Prostate gland (tissue), 2 donors: Measurements from ENCODE around the gene MT1F. TPM values are rescaled to one million over a fixed set of nuclear protein-coding genes. Genes with fewer than 3 reads are reported as not detected.

ENCODE experiments used
- DNase-seq: peaks from one replicate; pipeline ENCODE4 v3.0.0-alpha.2; 2019; ENCODE audit warnings: low spot score
- H3K27ac ChIP-seq, 2 donors: fragments of 200-600 bp; sonication (generic); 2 replicates each; pipeline ENCODE4 v1.5.1; 2017 to 2019
- H3K27me3 ChIP-seq: fragments of 200-600 bp; sonication (generic); replicated peaks from 2 replicates; pipeline ENCODE4 v1.5.1; 2019; ENCODE audit not compliant: insufficient read depth
- H3K36me3 ChIP-seq, 2 donors: fragments of 200-600 bp; sonication (generic); 1 replicate in 1 of 2; 2 replicates in 1 of 2; pipeline versions ENCODE4 v1.5.1 to v1.8.1; 2017 to 2019
- H3K4me1 ChIP-seq: fragments of 200-600 bp; sonication (generic); replicated peaks from 2 replicates; pipeline ENCODE4 v1.5.1; 2019
- H3K4me3 ChIP-seq, 2 donors: fragments of 200-600 bp; sonication (generic); 2 replicates each; pipeline ENCODE4 v1.5.1; 2017 to 2019
- H3K9me3 ChIP-seq: fragments of 200-600 bp; sonication (generic); 2 replicates; pipeline ENCODE4 v1.5.1; 2017
- POLR2A ChIP-seq: fragments of 450-650 bp; IDR thresholded peaks from one replicate; pipeline ENCODE4 v1.6.1; 2016; ENCODE audit warnings: antibody characterized with exemption, mild to moderate bottlenecking
- POLR2AphosphoS5 ChIP-seq: sonication (generic); formaldehyde crosslinking; IDR thresholded peaks from one replicate; pipeline ENCODE4 v1.6.1; 2017; ENCODE audit warnings: antibody characterized with exemption
- WGBS: methylation state at CpG from one replicate; pipeline ENCODE4 v1.1.5; 2018; 5-methylcytosine and 5-hydroxymethylcytosine counted together
- intact Hi-C: fragments of 100-400 bp; cut with DNase I; formaldehyde crosslinking; loops from one replicate; pipeline ENCODE4 v1.14.2; 2022
- total RNA-seq, 2 donors: library from RNA; depleted of rRNA; stranded (reverse); fragments of >200 nt; gene quantifications; one replicate each; pipeline ENCODE4 v1.1.0, GENCODE V29; 2016
- TF ChIP-seq, protein P1 (sequence below), 4 experiments: fragments of 200-600 bp in 2 of 4; fragments of 450-650 bp in 2 of 4; sonication (generic) in 2 of 4; IDR thresholded peaks; 1 replicate in 3 of 4; 2 replicates in 1 of 4; pipeline ENCODE4 v1.5.1; 2016 to 2019; ENCODE audit warnings: antibody characterized with exemption in 4 of 4, mild to moderate bottlenecking in 2 of 4, moderate library complexity in 2 of 4

MT1F gene
- total RNA-seq, 2 donors from 2014 or later = 18.5 to 37.3 TPM

DNA sequence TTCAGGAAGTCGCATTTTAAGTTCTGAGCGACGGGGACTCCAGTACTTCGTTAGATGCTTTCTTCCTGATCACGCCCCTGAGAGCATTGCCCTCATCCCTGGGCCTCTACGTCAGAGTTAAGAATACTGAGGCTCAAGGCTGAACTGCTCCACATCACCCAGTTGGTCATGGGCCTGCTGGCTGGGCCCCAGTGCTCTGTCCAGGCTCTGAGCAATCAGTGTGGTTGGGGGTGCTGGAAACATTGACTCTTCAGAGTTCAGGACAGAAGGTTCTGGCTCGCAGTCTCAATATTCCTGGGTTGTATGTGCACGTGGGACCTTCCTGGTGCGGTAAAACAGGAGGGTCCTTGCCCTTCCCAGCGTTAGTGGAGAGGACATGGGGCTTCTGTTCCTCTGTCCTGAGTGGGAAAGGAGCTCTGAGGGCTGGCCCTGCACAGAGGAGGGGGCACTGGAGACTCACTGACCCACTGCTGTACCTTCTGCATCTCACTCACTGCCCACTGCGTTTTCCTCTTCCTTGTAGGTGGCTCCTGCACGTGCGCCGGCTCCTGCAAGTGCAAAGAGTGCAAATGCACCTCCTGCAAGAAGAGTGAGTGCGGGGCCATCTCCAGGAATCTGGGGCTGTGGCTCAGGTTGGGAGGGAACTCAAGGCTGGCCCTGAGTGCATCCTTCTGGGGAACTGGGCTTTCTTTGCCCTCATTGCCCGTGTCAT, 31.7 kb upstream of the MT1F start:
- H3K4me1 ChIP-seq = no peaks in the 10 kb centered on the region
- peak overlapping the region; percentile 31 to 54 for H3K4me3 ChIP-seq
- peak; percentile 16 for TF ChIP-seq POLR2AphosphoS5
- no peak for TF ChIP-seq POLR2A
- TF ChIP-seq, protein P1, sequence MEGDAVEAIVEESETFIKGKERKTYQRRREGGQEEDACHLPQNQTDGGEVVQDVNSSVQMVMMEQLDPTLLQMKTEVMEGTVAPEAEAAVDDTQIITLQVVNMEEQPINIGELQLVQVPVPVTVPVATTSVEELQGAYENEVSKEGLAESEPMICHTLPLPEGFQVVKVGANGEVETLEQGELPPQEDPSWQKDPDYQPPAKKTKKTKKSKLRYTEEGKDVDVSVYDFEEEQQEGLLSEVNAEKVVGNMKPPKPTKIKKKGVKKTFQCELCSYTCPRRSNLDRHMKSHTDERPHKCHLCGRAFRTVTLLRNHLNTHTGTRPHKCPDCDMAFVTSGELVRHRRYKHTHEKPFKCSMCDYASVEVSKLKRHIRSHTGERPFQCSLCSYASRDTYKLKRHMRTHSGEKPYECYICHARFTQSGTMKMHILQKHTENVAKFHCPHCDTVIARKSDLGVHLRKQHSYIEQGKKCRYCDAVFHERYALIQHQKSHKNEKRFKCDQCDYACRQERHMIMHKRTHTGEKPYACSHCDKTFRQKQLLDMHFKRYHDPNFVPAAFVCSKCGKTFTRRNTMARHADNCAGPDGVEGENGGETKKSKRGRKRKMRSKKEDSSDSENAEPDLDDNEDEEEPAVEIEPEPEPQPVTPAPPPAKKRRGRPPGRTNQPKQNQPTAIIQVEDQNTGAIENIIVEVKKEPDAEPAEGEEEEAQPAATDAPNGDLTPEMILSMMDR (IDR thresholded peaks at IDR 0.05) = no peak
- no peaks in the 10 kb centered on the region for H3K9me3 ChIP-seq
- H3K36me3 ChIP-seq = no peaks in the 10 kb centered on the region
- no peak for DNase-seq
- intact Hi-C loops = no loop called here
- peak overlapping the region; percentile 68 to 82 for H3K27ac ChIP-seq
- 37% methylated on average over 16 of the region's 16 CpGs for WGBS
- H3K27me3 ChIP-seq = no peaks in the 10 kb centered on the region

DNA sequence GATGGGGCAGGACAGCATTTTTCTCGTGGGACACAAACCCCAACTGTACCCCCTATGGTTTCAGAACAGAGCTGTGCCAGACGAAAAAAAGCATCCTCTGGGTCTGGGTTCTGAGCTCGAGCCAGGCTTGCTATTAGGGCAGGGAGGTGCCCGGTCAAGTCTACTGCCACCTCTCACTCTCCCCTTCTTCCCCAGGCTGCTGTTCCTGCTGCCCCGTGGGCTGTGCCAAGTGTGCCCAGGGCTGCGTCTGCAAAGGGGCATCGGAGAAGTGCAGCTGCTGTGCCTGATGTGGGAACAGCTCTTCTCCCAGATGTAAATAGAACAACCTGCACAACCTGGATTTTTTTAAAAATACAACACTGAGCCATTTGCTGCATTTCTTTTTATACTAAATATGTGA, 31.1 kb upstream of the MT1F start:
- TF ChIP-seq POLR2AphosphoS5 (no peak), POLR2A (no peak)
- TF ChIP-seq, protein P1 (IDR thresholded peaks at IDR 0.05) = no peak
- no peaks in the 10 kb centered on the region for H3K9me3 ChIP-seq
- peak overlapping the region; percentile 42 to 82 for H3K27ac ChIP-seq
- DNase-seq = no peak
- no peaks in the 10 kb centered on the region for H3K4me1 ChIP-seq
- peak overlapping the region; percentile 31 to 54 for H3K4me3 ChIP-seq
- H3K36me3 ChIP-seq = no peaks in the 10 kb centered on the region
- no peaks in the 10 kb centered on the region for H3K27me3 ChIP-seq
- WGBS = 56% methylated on average over 7 of the region's 7 CpGs
- intact Hi-C loops = no loop called here

DNA sequence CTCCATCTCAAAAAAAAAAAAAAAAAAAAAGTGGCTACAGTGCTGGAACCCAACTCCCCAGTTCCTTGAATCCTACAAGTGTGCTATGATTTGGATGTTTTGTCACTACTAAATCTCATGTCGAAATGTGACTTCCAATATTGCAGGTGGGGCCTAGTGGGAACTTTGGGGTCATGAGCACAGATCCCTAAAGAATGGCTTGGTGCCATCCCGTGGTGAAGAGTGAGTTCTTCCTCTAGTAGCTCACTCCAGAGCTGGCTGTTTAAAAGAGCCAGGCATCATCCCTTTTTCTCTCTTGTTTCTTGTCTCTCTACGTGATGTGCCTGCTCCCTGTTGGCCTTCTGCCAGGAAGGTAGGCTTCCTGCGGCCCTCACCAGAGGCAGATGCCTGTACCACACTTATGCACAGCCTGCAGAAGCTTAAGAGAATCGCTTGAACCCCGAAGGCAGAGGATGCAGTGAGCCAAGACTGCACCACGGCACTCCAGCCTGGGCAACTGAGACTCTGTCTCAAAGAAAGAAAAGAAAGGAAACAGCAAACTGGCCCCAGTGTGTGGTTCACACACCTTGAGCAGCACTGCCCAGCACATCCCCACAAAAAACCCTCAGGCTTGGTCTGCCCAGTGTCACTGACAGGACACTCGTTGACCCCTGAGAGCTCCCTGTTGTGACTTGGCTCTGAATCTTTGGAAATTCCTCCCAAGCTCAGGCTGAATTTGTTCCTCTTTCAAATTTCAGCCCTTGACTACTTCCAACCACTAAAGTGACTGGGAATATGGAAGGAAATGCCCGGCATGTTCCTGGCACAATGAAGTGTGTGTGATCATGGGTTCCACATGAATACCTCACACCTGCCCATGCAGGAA, 29.0 kb upstream of the MT1F start:
- Histone ChIP-seq H3K4me3 (no peak overlapping the region), H3K27me3 (no peaks in the 10 kb centered on the region), H3K27ac (no peak overlapping the region), H3K4me1 (no peaks in the 10 kb centered on the region), H3K36me3 (no peaks in the 10 kb centered on the region), H3K9me3 (no peaks in the 10 kb centered on the region)
- TF ChIP-seq, protein P1 (IDR thresholded peaks at IDR 0.05) = no peak
- TF ChIP-seq POLR2A = no peak
- no peak for TF ChIP-seq POLR2AphosphoS5
- intact Hi-C loops = no loop called here
- DNase-seq = no peak
- WGBS = 76% methylated on average over 9 of the region's 9 CpGs

DNA sequence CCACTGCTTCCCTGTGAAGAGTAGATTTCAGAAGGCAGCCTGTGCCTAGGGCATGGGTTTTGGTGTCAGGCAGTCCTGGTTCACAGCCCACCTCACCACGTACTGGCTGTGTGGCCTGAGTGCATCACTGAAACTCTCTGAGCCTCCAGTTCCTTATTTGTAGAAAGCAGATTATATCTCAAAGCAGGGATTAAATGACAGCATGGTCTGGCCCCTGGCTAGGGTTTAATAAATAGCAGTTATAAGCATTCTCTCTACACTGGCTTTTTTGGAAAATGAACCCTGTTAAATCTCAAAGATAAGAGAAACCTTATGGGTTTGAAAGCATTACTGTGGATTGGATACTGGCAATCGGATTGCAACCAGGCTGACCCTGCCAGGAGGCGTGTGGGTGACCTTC, 28.2 kb upstream of the MT1F start:
- Histone ChIP-seq H3K4me1 (no peaks in the 10 kb centered on the region), H3K27ac (no peak overlapping the region), H3K9me3 (no peaks in the 10 kb centered on the region), H3K27me3 (no peaks in the 10 kb centered on the region), H3K4me3 (no peak overlapping the region), H3K36me3 (no peaks in the 10 kb centered on the region)
- TF ChIP-seq POLR2A (no peak), POLR2AphosphoS5 (no peak)
- TF ChIP-seq, protein P1 (IDR thresholded peaks at IDR 0.05) = no peak
- 72% methylated on average over 3 of the region's 3 CpGs for WGBS
- DNase-seq = no peak
- intact Hi-C loops = no loop called here
